Astrocyte of the spinal cord (primary cell): ENCODE data around the gene S100A9.

Source experiments
- DNase-seq: peaks from one replicate; pipeline ENCODE4 v3.0.0; 2011; ENCODE audit warnings: low read depth, low spot score
- H3K4me3 ChIP-seq: 2 replicates; pipeline ENCODE4 v1.5.1; 2011; ENCODE audit warnings: low read depth, mild to moderate bottlenecking, low read length, moderate library complexity
- CTCF ChIP-seq: IDR thresholded peaks from 2 replicates; pipeline ENCODE4 v1.5.1; 2012; ENCODE audit warnings: low read depth, mild to moderate bottlenecking, low read length, inconsistent platforms
- in situ Hi-C: cut with HindIII; loops from 2 replicates; pipeline ENCODE4 v1.10.0; 2017; ENCODE audit warnings: low sequenced_read_pairs

S100A9 gene

GRCh38 chr1:153387001-153387400, 29.3 kb downstream of the S100A9 start:
- DNase-seq = no peak
- no peak for TF ChIP-seq CTCF
- in situ Hi-C loops = no loop called here
- no peak overlapping the region for H3K4me3 ChIP-seq

- in situ Hi-C loops = no loop called here
- no peak for TF ChIP-seq CTCF
- H3K4me3 ChIP-seq = no peak overlapping the region
- DNase-seq = no peak
Measured at GRCh38 chr1:153387785-153388184, 30.1 kb downstream of the S100A9 start.

GRCh38 chr1:153389401-153389800, 31.7 kb downstream of the S100A9 start:
- in situ Hi-C loops = no loop called here
- no peak for TF ChIP-seq CTCF
- H3K4me3 ChIP-seq = no peak overlapping the region
- no peak for DNase-seq

- in situ Hi-C loops = no loop called here
- no peak for DNase-seq
- no peak overlapping the region for H3K4me3 ChIP-seq
- no peak for TF ChIP-seq CTCF
Measured at GRCh38 chr1:153389973-153390879, 32.6 kb downstream of the S100A9 start.

- in situ Hi-C loops = no loop called here
- DNase-seq = no peak
- no peak within 1 kb of the TSS for H3K4me3 ChIP-seq
- no peak for TF ChIP-seq CTCF
Measured at GRCh38 chr1:153390938-153391710, 33.5 kb downstream of the S100A9 start, which contains the start of gene S100A8. Gene S100A8 (minus strand): TSS chr1:153391073. CDS start chr1:153390535, 538 bp downstream.

- no peak for TF ChIP-seq CTCF
- in situ Hi-C loops = no loop called here
- no peak for DNase-seq
- no peak overlapping the region for H3K4me3 ChIP-seq
Measured at GRCh38 chr1:153392258-153392657, 34.6 kb downstream of the S100A9 start.
